Hepatocyte (in vitro differentiated cells): Measurements from ENCODE around the gene TAF10. TPM values are rescaled to one million over a fixed set of nuclear protein-coding genes. Genes with fewer than 3 reads are reported as not detected.

Experiments used
- DNase-seq: peaks from one replicate; pipeline ENCODE4 v3.0.0-alpha.2; 2016; ENCODE audit warnings: low spot score
- H2AFZ ChIP-seq: fragments of 200-600 bp; sonication (generic); 2 replicates; pipeline ENCODE4 v1.6.0; 2016; ENCODE audit warnings: antibody characterized with exemption, mild to moderate bottlenecking
- H3K27ac ChIP-seq: fragments of 200-600 bp; sonication (generic); 2 replicates; pipeline ENCODE4 v1.5.1; 2016; ENCODE audit warnings: mild to moderate bottlenecking
- H3K27me3 ChIP-seq: fragments of 200-600 bp; sonication (generic); 2 replicates; pipeline ENCODE4 v1.6.1; 2016
- H3K36me3 ChIP-seq: fragments of 200-600 bp; sonication (generic); replicated peaks from 2 replicates; pipeline ENCODE4 v1.5.1; 2016; ENCODE audit warnings: low read depth; ENCODE audit not compliant: insufficient read depth
- H3K4me1 ChIP-seq: fragments of 200-600 bp; sonication (generic); 2 replicates; pipeline ENCODE4 v1.5.1; 2016; ENCODE audit warnings: mild to moderate bottlenecking, moderate library complexity; ENCODE audit not compliant: insufficient read depth
- H3K4me2 ChIP-seq: fragments of 200-600 bp; sonication (generic); 2 replicates; pipeline ENCODE4 v1.6.0; 2016
- H3K4me3 ChIP-seq: fragments of 200-600 bp; sonication (generic); 2 replicates; pipeline ENCODE4 v1.5.1; 2016; ENCODE audit warnings: mild to moderate bottlenecking
- H3K79me2 ChIP-seq: fragments of 200-600 bp; sonication (generic); 2 replicates; pipeline ENCODE4 v1.6.0; 2017; ENCODE audit warnings: mild to moderate bottlenecking
- H3K9me2 ChIP-seq: fragments of 200-600 bp; sonication (generic); replicated peaks from 2 replicates; pipeline ENCODE4 v1.6.0; 2017; ENCODE audit warnings: mild to moderate bottlenecking; ENCODE audit not compliant: insufficient read depth
- H3K9me3 ChIP-seq: fragments of 200-600 bp; sonication (generic); 2 replicates; pipeline ENCODE4 v1.5.1; 2016; ENCODE audit warnings: low read depth, mild to moderate bottlenecking
- H4K20me1 ChIP-seq: fragments of 200-600 bp; sonication (generic); 2 replicates; pipeline ENCODE4 v1.6.0; 2016; ENCODE audit warnings: mild to moderate bottlenecking; ENCODE audit not compliant: insufficient read depth, poor library complexity, severe bottlenecking
- CTCF ChIP-seq: fragments of 200-600 bp; sonication (generic); IDR thresholded peaks from 2 replicates; pipeline ENCODE4 v1.5.1; 2016; ENCODE audit warnings: antibody characterized with exemption, mild to moderate bottlenecking; ENCODE audit not compliant: poor library complexity
- EZH2 ChIP-seq: fragments of 200-600 bp; sonication (generic); IDR thresholded peaks from 2 replicates; pipeline ENCODE4 v1.6.1; 2016; ENCODE audit warnings: antibody characterized with exemption, mild to moderate bottlenecking, borderline replicate concordance
- EZH2phosphoT487 ChIP-seq: fragments of 200-600 bp; sonication (generic); IDR thresholded peaks from one replicate; pipeline ENCODE4 v1.6.1; 2018; ENCODE audit warnings: antibody characterized with exemption, mild to moderate bottlenecking, low read depth, moderate library complexity; ENCODE audit not compliant: unreplicated experiment, severe bottlenecking
- WGBS: methylation state at CpG from one replicate; pipeline ENCODE4 v1.1.6; 2016; ENCODE audit warnings: low lambda C conversion rate; ENCODE audit errors: missing lambda C conversion rate; 5-methylcytosine and 5-hydroxymethylcytosine counted together
- polyA plus RNA-seq: library from polyadenylated mRNA; unstranded; fragments of >200 nt; fragmentation: Nextera tagmentation; extraction: Ambion mirVana; gene quantifications from 2 replicates; pipeline ENCODE4 v1.2.1, GENCODE V29; 2016
- total RNA-seq: library from RNA; depleted of rRNA; stranded (reverse); fragments of >200 nt; gene quantifications from 2 replicates; pipeline ENCODE4 v1.2.3, GENCODE V29; 2014

Gene TAF10
- total and polyA plus RNA-seq, 2 experiments from 2014 or later, result 33.3 to 295 TPM

- 71% methylated on average over 1 of the region's 1 CpG for WGBS
Measured at GRCh38 chr11:6634534-6634933, 22.5 kb upstream of the TAF10 start.

GRCh38 chr11:6633422-6634408 is 21.7 kb upstream of the TAF10 start:
- Histone ChIP-seq H2AFZ (no peak overlapping the region), H3K9me2 (no peaks in the 10 kb centered on the region), H3K4me3 (no peak overlapping the region), H3K27ac (no peak overlapping the region), H3K4me2 (no peak overlapping the region), H3K79me2 (peaks cover 11% of the 10 kb centered on the region), H3K27me3 (peaks cover 8% of the 10 kb centered on the region), H3K9me3 (no peaks in the 10 kb centered on the region), H3K36me3 (no peaks in the 10 kb centered on the region), H3K4me1 (peaks cover 4% of the 10 kb centered on the region), H4K20me1 (no peaks in the 10 kb centered on the region)
- 98% methylated on average over 16 of the region's 16 CpGs for WGBS
- no peak for TF ChIP-seq CTCF
- no peak for TF ChIP-seq EZH2
- no peak for TF ChIP-seq EZH2phosphoT487
- DNase-seq, result no peak

More at GRCh38 chr11:6634534-6634933, 22.5 kb upstream of the TAF10 start:
- TF ChIP-seq CTCF (no peak), EZH2 (no peak), EZH2phosphoT487 (no peak)
- no peak for DNase-seq
- Histone ChIP-seq H4K20me1 (no peaks in the 10 kb centered on the region), H3K4me1 (peaks cover 4% of the 10 kb centered on the region), H3K27me3 (peaks cover 8% of the 10 kb centered on the region), H2AFZ (no peak overlapping the region), H3K9me3 (no peaks in the 10 kb centered on the region), H3K27ac (no peak overlapping the region), H3K79me2 (peaks cover 11% of the 10 kb centered on the region), H3K4me2 (no peak overlapping the region), H3K9me2 (no peaks in the 10 kb centered on the region), H3K36me3 (no peaks in the 10 kb centered on the region), H3K4me3 (no peak overlapping the region)

- H3K27me3 ChIP-seq, result peaks cover 8% of the 10 kb centered on the region
- TF ChIP-seq EZH2phosphoT487 (no peak), CTCF (no peak), EZH2 (no peak)
- H2AFZ ChIP-seq, result no peak overlapping the region
- H3K9me2 ChIP-seq, result no peaks in the 10 kb centered on the region
- no peak overlapping the region for H3K4me2 ChIP-seq
- no peaks in the 10 kb centered on the region for H3K4me1 ChIP-seq
- H3K27ac ChIP-seq, result no peak overlapping the region
- H4K20me1 ChIP-seq, result no peaks in the 10 kb centered on the region
- no peak for DNase-seq
- no peaks in the 10 kb centered on the region for H3K9me3 ChIP-seq
- H3K36me3 ChIP-seq, result no peaks in the 10 kb centered on the region
- H3K79me2 ChIP-seq, result peaks cover 5% of the 10 kb centered on the region
- H3K4me3 ChIP-seq, result no peak overlapping the region
- 96% methylated on average over 29 of the region's 29 CpGs for WGBS
Measured at GRCh38 chr11:6632116-6633073, 20.4 kb upstream of the TAF10 start.
